Gastroesophageal sphincter (tissue), 4 donors: ENCODE results near the gene PSD2. TPM values are rescaled to one million over a fixed set of nuclear protein-coding genes. Genes with fewer than 3 reads are reported as not detected.

Experiments
- ATAC-seq: fragments of 150-250 bp; one replicate; pipeline ENCODE4 v1.9.1; 2016; ENCODE audit warnings: mild to moderate bottlenecking, moderate library complexity
- H3K27ac ChIP-seq, 4 donors: fragments of 200-600 bp; sonication (generic) in 3 of 4; 1 replicate in 3 of 4; 2 replicates in 1 of 4; pipeline ENCODE4 v1.5.1; 2016 to 2019
- H3K27me3 ChIP-seq: fragments of 200-600 bp; sonication (generic); one replicate; pipeline ENCODE4 v1.5.1; 2019
- H3K36me3 ChIP-seq, 2 donors: fragments of 200-600 bp; sonication (generic); one replicate each; pipeline ENCODE4 v1.5.1; 2019; ENCODE audit warnings: control low read depth in 1 of 2
- H3K4me1 ChIP-seq, 3 donors: fragments of 200-600 bp; sonication (generic); 1 replicate in 2 of 3; 2 replicates in 1 of 3; pipeline ENCODE4 v1.5.1; 2016 to 2019; ENCODE audit warnings: control low read depth in 2 of 3
- H3K4me3 ChIP-seq, 2 donors: fragments of 200-600 bp; sonication (generic); one replicate each; pipeline ENCODE4 v1.5.1; 2019; ENCODE audit warnings: mild to moderate bottlenecking in 1 of 2, moderate library complexity in 1 of 2
- H3K9me3 ChIP-seq, 3 donors: fragments of 200-600 bp; sonication (generic); one replicate each; pipeline ENCODE4 v1.5.1; 2017 to 2019; ENCODE audit warnings: control low read depth in 2 of 3
- EP300 ChIP-seq: sonication (generic); formaldehyde crosslinking; IDR thresholded peaks from one replicate; pipeline ENCODE4 v1.6.1; 2017; ENCODE audit warnings: antibody characterized with exemption, mild to moderate bottlenecking
- POLR2A ChIP-seq, 2 donors: fragments of 450-650 bp; IDR thresholded peaks; one replicate each; pipeline ENCODE4 v1.6.1; 2017; ENCODE audit warnings: antibody characterized with exemption in 2 of 2, mild to moderate bottlenecking in 2 of 2, moderate library complexity in 1 of 2
- POLR2AphosphoS5 ChIP-seq: sonication (generic); formaldehyde crosslinking; IDR thresholded peaks from one replicate; pipeline ENCODE4 v1.6.1; 2017; ENCODE audit warnings: antibody characterized with exemption
- WGBS, 2 donors: methylation state at CpG; one replicate each; pipeline ENCODE4 v1.1.5; 2018; ENCODE audit warnings: low coverage in 1 of 2; 5-methylcytosine and 5-hydroxymethylcytosine counted together
- total RNA-seq, 4 donors: library from RNA; depleted of rRNA; stranded (reverse); fragments of >200 nt; gene quantifications; one replicate each; pipeline ENCODE4 v1.1.0, GENCODE V29; 2016
- TF ChIP-seq, protein P1 (sequence below), 4 experiments: fragments of 200-600 bp in 2 of 4; fragments of 450-650 bp in 2 of 4; sonication (generic) in 1 of 4; IDR thresholded peaks; one replicate each; pipeline ENCODE4 v1.5.1; 2017 to 2019; ENCODE audit warnings: antibody characterized with exemption in 4 of 4, mild to moderate bottlenecking in 2 of 4, moderate library complexity in 2 of 4

PSD2 gene
- total RNA-seq, 4 donors from 2014 or later: 0.13 to 0.16 TPM; not detected in 2

DNA sequence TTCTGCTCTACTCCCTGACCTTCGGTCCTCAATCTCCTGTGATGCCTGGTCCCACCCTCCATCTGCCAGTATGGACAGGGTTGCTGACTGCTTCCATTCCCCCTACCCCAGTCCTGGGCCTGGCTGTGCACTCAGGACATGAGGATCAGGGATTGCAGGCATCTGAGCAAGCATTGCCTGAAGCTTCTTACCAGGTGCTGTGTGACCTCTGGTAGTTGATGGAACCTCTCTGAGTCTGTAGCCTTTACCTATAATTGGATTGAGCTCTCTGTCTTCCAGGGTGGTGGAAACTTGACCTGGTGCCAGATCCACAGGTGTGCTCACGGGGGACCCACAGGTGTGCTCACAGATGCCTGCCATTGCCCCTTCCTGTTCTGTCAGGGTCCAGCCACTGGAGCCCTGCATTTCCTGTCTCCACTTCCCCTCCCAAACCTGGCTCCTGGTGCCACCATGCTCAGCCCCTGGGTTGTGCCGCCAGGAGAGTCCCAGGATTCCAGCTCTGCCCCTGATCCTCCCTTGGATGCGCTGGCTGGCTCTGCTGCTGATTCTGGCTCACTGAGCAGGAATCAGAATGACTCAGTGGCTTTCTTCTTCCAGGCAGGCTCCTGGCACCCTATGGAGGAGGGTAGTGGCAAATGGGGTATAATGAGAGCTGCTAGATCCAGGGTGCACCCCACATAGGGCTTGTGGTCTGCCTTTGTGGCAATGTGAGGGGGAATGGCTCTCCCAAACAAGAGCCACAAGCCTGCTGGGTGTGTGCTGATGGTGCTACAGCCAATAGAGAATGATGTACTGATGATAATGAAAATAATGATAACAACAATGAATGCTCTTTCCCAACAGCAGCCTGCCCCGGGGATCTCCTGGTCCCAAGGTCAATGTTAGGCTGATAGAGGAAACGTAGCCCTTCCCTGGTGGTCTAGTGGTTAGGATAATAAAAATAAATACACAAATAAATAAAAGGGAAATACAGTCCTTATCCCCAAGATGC, 35.2 kb upstream of the PSD2 start:
- Histone ChIP-seq H3K27me3 (peaks cover 44% of the 10 kb centered on the region), H3K4me1 (peaks cover 0 to 22% (median 5%) of the 10 kb centered on the region in 3 donors), H3K9me3 (no peaks in the 10 kb centered on the region), H3K4me3 (no peak overlapping the region), H3K36me3 (no peaks in the 10 kb centered on the region), H3K27ac (no peak overlapping the region)
- no peak for ATAC-seq
- WGBS, 2 donors: 54 to 70% methylated on average over 2 to 3 of the region's 6 CpGs
- TF ChIP-seq EP300 (no peak), POLR2AphosphoS5 (no peak), POLR2A (IDR thresholded peaks at IDR 0.05) (no peak)
- TF ChIP-seq, protein P1, sequence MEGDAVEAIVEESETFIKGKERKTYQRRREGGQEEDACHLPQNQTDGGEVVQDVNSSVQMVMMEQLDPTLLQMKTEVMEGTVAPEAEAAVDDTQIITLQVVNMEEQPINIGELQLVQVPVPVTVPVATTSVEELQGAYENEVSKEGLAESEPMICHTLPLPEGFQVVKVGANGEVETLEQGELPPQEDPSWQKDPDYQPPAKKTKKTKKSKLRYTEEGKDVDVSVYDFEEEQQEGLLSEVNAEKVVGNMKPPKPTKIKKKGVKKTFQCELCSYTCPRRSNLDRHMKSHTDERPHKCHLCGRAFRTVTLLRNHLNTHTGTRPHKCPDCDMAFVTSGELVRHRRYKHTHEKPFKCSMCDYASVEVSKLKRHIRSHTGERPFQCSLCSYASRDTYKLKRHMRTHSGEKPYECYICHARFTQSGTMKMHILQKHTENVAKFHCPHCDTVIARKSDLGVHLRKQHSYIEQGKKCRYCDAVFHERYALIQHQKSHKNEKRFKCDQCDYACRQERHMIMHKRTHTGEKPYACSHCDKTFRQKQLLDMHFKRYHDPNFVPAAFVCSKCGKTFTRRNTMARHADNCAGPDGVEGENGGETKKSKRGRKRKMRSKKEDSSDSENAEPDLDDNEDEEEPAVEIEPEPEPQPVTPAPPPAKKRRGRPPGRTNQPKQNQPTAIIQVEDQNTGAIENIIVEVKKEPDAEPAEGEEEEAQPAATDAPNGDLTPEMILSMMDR (IDR thresholded peaks at IDR 0.05): no peak

DNA sequence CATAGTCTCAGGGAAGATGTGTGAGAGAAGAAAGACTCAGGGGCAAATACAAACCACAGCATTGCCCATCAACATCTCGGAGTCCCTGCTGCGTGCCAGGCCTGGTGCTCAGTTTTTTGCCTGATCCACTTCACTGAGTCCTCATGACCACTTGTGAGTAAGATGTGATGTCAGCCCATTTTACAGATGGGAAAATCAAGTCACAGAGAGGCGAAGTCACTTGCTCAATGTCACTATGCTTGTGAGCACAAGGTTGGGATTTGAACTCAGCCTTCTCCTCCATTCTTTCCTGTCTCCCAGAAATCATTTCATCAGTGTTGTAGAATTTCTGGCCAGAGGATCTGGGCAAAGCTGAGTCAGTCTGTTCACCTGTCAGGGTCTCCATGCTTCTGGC, 34.6 kb upstream of the PSD2 start:
- WGBS, 2 donors: 96 to 97% methylated on average over 3 of the region's 3 CpGs
- ATAC-seq: no peak

DNA sequence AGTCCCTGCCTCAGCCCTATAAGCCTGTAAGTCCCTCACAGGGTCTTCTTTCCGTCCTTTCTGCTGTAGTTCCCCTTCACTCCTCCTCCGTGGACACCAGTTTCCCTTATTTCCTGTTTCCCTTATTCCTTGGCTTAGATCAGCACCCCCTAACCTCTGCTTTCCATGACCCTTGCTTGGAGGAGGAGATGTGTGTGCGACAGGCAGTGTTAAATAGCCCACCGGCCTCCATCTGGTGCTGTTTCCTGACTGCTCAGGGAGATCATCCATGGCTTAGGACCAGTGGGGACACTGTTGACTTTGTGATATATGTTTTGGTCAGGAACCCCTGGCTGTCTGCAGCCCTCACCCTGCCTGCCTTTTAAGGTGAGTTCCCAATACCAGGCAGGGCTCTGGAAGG, 34.1 kb upstream of the PSD2 start:
- no peaks in the 10 kb centered on the region for H3K36me3 ChIP-seq
- 38 to 53% methylated on average over 2 to 4 of the region's 4 CpGs for WGBS, 2 donors
- H3K9me3 ChIP-seq: no peaks in the 10 kb centered on the region
- ATAC-seq: no peak
- no peak for TF ChIP-seq POLR2AphosphoS5
- TF ChIP-seq POLR2A (IDR thresholded peaks at IDR 0.05): no peak
- H3K4me1 ChIP-seq: peaks cover 0 to 23% (median 0%) of the 10 kb centered on the region in 3 donors
- H3K27me3 ChIP-seq: peaks cover 32% of the 10 kb centered on the region
- no peak overlapping the region for H3K4me3 ChIP-seq
- H3K27ac ChIP-seq: no peak overlapping the region

More for the DNA sequence above, 34.6 kb upstream of the PSD2 start:
- TF ChIP-seq, protein P1 (IDR thresholded peaks at IDR 0.05): no peak
- TF ChIP-seq POLR2A (IDR thresholded peaks at IDR 0.05) (no peak), EP300 (no peak), POLR2AphosphoS5 (no peak)
- H3K36me3 ChIP-seq: no peaks in the 10 kb centered on the region
- H3K27ac ChIP-seq: no peak overlapping the region
- H3K4me3 ChIP-seq: no peak overlapping the region
- H3K9me3 ChIP-seq: no peaks in the 10 kb centered on the region
- peaks cover 0 to 26% (median 1%) of the 10 kb centered on the region in 3 donors for H3K4me1 ChIP-seq
- peaks cover 37% of the 10 kb centered on the region for H3K27me3 ChIP-seq

DNA sequence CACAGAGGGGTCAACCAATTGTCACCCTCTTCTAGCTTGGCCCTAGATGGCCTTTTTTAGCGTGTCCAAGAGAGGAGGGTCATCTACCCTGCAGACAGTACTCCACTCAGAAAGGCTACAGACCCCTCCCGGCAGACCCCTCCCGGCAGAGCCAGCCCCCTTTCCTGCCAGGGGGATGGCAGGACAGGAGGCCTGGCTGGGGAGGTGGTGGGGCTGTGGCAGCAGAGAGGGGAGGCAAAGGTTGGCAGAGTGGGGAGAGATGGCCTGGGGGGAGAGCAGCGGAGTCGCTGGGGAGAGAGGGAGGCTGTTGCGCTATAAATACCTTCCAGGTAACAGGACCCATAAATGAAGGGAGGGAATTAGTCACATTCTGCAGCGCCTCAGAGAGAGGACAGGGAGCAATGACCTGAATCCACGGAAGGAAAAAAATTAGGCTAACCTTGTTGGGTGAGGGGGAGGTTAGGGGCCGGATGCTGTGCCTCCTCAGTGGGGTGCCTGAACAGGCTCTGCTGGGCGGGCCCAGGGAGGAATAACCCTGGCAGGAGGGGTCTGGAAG, 32.9 kb upstream of the PSD2 start:
- no peaks in the 10 kb centered on the region for H3K9me3 ChIP-seq
- peaks cover 0 to 23% (median 0%) of the 10 kb centered on the region in 3 donors for H3K4me1 ChIP-seq
- TF ChIP-seq, protein P1 (IDR thresholded peaks at IDR 0.05): no peak
- TF ChIP-seq EP300 (no peak), POLR2AphosphoS5 (no peak), POLR2A (IDR thresholded peaks at IDR 0.05) (no peak)
- 88 to 93% methylated on average over 3 to 8 of the region's 10 CpGs for WGBS, 2 donors
- no peak for ATAC-seq
- no peaks in the 10 kb centered on the region for H3K36me3 ChIP-seq
- no peak overlapping the region for H3K4me3 ChIP-seq
- peaks cover 26% of the 10 kb centered on the region for H3K27me3 ChIP-seq
- no peak overlapping the region for H3K27ac ChIP-seq

DNA sequence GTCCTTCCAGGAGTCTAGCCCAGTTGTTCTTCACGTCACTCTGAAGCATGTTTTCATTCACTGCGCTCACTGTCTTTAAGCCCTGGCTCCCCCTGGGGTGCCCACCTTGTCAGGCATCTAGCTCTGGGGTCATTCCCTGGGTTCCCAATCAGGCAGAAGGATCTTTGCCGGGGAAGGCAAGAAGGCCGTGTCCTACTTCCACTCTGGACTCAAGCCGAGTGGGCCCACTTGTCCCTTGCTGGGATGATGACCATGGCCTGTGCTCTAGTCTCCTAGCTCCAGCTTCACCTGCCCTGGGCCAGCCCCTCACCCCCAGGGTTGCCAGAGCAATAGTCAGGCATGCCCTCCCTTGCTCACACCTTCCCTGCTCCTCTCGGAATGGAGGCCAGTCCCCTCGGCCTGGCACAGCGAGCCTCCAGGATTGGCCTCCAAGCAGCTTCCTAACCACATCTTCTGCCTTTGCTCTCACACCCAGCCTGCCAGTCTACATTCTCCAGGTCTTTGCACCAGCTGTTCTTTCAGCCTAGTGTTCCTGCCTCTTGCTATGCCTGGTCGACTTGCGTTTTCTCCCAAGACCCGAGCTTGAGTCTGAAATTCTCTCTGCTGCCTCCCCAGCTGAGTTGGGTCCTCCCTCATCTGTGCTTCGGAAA, 32.2 kb upstream of the PSD2 start:
- H3K4me1 ChIP-seq: peaks cover 0 to 23% (median 0%) of the 10 kb centered on the region in 3 donors
- peaks cover 26% of the 10 kb centered on the region for H3K27me3 ChIP-seq
- 25 to 78% methylated on average over 2 to 11 of the region's 12 CpGs for WGBS, 2 donors
- no peaks in the 10 kb centered on the region for H3K9me3 ChIP-seq
- no peak for ATAC-seq
- no peak overlapping the region for H3K27ac ChIP-seq
- TF ChIP-seq EP300 (no peak), POLR2A (IDR thresholded peaks at IDR 0.05) (no peak), POLR2AphosphoS5 (no peak)
- TF ChIP-seq, protein P1 (IDR thresholded peaks at IDR 0.05): no peak
- H3K4me3 ChIP-seq: no peak overlapping the region
- no peaks in the 10 kb centered on the region for H3K36me3 ChIP-seq
